NCI-H526 (cell line): ENCODE data around the gene SEMA3G.
A peak's percentile ranks its signal among the peaks of the same experiment; 100 is the strongest.

Source experiments
- DNase-seq, 2 experiments: peaks; one replicate each; lab custom pipeline; 2025; lab: John Stamatoyannopoulos, UW

The SEMA3G gene

DNA sequence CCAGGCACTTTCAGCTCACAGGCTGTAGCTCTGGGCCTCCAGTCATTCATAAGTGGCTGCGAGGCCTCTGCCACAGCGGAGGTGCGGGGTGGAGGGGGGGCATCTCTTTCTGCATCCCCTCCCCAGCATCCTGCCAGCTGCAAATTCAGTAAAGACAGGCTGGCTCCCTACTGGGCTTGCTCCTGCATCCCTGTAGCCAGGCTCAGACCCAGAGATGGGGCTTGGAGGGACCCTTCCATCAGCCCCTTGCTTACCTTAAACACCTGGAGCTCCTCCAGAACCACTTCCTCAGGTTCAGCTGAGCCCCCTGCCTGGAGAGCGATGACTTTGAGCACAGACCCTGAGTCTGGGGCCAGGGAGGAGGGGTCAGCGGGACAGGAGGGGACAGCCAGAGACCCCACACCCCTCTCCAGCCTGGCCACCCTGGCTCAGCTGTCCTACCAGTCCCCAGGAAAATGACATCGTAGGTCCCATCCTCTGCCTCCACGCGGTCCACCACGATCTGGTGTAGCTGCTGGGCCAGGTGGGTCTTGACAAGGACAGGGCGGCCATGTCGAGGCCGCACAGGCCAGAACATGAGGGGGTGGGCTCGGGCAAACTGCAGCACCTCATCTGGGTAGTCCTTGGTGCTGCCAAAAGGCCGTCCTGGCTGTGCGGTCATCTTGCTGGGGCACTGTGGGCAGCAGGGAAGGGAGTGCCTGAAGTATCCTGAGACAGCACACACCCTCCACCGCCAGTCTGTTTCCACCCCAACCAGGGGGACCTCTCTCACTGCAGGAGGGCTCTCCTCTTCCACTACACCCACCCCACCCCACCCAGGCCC lies 5.3 kb downstream of the SEMA3G start:
- no peak for DNase-seq

DNA sequence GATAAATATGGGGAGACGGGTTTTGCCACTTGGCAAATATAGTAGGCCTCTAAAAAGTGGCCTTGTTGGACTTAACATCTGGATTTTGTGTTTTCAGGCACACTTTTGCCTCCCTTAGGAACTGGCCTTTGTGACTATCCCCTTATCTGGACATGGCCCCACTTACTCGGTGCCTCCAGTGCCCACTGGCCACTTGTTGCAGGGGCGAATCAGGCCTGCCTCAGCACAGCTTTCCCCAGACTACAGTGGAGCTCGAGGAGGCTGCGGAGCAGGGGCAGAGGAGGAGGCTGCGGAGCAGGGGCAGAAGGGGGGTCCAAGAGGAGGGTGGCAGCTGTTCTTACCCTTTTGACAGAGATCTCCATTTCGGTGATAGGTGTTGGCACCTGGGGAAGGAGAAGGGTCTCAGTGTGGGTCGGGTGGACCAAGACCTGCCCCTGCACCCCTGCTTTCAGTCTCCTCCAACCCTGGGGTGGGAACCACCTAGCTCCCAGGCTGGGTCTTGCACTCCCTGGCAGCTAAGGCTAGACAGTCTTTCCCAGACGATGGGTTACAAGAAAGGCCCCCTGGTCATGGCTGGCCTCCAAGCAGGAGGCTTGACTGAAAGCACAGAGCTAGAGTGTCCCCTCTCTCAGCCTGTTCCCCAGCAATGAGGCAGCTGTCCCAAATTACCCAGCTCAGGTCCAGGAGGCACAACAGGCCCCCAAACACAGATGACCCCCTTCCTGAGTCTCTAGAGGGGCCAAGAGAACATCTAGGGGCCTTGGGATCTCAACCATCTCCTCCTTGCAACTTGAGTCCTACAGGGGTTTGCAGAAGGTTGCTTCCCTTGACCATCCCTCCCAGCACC lies 6.1 kb downstream of the SEMA3G start:
- no peak for DNase-seq

- DNase-seq: no peak
These were observed 6.9 kb downstream of the SEMA3G start for GRCh38 chr3:52438104-52438376.

GRCh38 chr3:52437326-52438103 lies 7.4 kb downstream of the SEMA3G start:
- DNase-seq: no peak

DNA sequence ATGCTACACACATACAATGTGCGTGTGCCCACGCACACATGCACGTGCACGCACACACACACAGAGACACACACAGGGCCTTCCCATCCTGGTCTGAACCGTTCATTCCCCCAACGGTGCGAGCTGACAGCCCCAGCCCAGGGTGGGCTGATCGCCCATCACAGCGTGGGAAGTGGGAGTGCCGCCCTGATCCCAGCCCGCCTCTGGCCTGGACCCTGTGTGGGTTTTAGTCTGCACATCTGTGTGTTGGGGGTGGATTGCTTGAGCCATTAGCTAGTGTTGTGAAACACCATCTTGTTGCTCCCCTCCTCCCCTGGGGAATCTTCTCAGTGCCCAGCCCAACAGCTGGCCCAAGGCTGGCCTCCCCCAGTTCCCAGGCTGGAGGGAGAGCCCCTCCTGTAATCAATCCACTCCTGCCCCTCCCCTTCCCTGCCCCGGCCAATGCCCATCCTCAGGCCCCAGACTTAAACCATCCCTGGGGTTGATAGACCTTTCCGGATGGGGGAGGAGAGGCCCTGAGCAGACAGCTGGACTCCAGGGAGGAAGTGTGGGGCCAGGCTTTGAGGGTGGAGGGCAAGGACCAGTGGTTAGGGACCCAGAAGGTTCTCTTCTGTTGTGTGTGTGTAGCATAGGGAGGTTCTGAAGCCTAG lies 8.3 kb downstream of the SEMA3G start:
- no peak for DNase-seq

GRCh38 chr3:52435246-52436101 lies 9.4 kb downstream of the SEMA3G start:
- peak in 1 of 2 experiments; percentile 29 for DNase-seq

GRCh38 chr3:52434491-52435115 lies 10.3 kb downstream of the SEMA3G start:
- no peak for DNase-seq

DNA sequence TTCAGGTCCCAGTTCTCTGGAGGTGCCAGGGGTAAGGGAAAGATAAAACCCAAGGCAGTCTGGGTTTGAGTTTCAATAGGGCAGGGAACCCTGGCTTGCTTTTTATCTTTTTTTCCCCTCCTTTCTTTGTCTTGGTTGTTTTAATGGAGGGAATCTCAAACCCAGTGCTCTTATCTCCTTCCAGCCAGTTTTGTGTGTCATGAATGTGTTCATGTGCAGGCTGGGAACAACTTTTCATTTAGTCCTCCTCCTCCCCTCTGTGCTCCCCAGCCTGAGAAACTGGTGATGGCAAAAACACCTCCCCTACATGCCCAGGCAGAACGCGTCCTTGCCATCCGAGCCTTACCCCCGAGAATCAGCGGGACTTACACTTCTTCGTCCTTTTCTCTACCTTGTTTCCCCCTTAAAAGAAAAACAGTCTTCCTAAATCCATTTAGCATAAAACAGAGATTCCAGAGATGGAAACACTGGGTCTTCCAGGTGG lies 10.9 kb downstream of the SEMA3G start:
- DNase-seq: no peak

DNA sequence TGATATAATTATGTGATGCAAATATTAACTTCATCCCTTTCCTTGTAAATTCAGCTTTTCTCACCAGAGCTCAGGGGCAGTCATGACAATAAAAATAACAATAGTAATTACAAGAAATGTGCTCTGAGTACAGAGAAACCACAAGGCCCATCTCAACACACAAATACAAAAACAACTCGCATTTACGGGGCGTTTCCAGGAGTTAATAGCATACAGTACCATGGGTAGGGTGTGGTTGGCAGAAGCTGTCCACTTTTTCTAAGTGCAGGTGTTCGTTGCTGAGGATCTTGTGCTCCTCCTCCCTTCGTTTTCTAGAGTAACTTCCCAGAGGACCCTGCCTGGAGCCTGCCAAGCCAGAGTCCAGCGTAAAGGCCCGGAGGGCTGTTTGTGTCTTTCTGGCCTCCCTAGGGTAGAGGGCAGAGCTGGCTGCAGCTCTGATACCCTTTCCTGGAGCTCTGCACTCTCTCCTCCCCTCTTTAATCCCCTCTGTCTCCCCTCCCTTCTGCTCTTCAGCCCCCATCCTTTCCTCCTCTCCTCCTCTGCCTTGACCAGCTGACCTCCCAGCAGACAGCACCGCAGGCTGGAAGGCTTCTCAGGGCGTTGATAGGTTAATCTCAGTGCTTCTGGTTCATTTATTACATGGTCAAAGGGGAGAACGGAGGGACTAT lies 11.4 kb downstream of the SEMA3G start:
- no peak for DNase-seq

- DNase-seq: no peak
These were observed 12.2 kb downstream of the SEMA3G start for GRCh38 chr3:52432691-52433141.

DNA sequence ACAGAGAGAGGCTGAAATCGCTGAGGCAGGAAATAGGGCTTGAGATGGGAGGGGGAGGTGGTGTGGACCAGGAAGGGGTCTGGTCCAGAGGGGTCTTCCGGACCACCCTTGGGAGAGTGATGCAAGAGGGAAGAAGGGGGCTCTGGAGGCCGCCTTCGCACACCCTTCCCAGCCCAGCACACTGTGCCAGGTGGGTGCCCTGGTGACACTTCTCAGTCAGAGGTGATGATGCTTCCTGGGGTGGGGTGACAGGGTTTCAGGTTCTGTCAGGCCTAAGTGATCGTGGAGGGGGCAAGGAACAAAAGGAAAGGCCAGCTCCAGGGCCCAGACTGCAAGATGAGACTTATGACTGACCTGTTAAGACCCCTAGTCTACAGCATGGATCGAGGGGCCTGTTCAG lies 12.7 kb downstream of the SEMA3G start:
- no peak for DNase-seq

DNA sequence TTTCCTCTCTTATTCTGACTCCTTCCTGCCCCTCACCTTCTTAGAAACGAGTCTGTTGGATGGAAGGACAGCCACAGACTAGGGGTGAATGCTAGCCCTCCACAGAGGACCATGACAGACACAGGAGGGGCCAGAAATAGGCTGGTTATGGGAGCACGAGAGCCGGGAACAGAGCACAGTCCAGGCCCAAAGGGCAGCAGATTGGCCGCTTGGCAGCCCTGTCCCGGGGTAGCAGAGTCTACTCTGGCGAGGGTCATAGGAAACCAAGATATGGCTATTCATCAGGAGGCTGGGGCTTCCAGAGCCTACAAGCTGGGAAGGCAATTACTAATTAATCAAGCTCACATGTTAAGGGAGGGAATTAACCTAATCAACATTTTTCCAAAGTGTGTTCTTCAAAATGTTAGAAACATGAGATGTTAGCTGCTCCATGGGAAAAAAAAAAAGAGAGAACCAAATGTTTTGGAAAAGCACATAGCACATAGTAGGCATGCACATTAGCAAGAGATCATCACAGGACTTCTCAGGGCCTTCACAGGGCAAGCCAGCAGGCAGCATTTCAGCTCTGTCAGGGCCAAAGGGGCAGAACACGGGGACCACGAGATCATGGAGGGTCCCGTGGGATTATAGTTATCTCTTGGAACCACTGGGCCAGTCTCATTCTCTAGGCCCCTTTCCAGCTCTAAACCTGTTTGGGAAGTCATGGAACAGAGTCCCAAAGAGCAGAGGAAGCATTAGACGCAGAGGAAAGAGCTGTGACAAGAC lies 13.3 kb downstream of the SEMA3G start:
- no peak for DNase-seq

- no peak for DNase-seq
These were observed 14.5 kb downstream of the SEMA3G start for GRCh38 chr3:52430416-52430810.

DNA sequence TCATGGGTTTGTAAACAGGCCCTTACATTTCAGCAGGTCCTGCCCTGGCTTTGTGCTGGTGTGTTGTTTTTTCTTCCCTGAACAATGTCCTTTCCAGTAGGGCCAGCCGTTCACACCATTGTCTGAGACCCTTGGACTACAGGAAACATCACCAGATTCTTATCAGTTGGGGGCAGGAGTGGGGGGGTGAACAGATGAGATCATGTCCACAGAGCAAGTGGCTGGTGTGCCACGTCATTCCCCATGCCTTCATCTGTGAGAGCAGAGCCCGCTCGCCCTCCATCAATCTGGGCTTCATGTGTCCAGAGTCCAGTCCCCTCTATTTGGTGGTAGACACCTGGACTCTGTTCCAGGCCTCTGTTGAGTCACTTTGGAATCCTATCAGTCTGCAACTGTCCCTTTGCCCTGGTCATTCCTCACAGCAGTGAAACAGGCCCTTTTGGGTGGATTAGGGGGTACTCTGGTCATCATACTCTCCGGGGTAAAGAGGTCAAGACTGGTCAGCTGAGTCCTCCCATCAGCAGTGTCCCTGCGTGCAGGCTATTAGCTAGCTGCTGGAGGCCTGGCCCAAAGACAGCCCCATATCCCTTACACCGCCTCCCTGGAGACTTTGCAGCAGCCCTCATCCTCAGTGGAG lies 15.0 kb downstream of the SEMA3G start:
- no peak for DNase-seq

GRCh38 chr3:52429031-52429430 lies 15.9 kb downstream of the SEMA3G start:
- no peak for DNase-seq

DNA sequence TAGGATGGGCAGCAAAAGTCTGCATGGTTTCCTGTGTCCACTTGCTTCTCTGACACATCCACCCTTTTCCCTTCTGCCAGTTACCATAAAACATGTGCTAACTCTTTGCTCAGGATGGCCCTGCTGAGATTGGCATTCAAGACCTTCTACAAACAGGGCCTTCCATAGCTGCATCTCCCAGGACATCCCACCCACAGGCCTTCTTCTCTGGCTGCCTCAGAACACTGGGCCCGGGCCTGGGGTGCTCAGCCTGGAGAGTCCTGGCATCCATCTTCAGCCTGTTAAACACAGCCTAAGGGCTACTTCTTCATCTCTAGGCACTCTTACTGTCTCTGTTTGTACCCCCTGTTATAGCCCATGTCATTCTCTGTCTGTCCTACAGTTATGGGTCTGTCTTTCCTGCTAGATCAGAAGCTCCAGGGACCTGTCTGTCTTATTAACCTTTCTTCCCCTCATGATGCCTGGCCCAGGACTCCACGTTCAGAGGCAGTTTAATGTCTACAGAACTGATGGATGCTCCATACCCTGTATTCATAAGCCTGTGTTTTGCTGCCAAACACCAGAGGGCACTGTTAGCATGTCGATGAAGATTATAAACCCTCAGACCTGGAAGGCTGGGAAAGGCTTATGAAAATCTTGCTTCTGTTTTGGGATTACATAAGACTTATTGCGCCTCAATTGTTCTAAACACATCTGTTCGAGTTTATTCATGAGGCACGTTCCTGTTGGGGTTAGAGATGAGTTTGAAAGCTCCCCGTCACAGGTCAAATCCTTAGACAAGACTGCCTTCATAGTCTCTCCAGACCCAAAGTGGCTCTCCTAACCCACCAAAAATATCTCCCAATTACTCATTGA lies 16.5 kb downstream of the SEMA3G start:
- DNase-seq: peak; percentile 42 to 86

GRCh38 chr3:52423173-52423572 lies 21.7 kb downstream of the SEMA3G start:
- no peak for DNase-seq

DNA sequence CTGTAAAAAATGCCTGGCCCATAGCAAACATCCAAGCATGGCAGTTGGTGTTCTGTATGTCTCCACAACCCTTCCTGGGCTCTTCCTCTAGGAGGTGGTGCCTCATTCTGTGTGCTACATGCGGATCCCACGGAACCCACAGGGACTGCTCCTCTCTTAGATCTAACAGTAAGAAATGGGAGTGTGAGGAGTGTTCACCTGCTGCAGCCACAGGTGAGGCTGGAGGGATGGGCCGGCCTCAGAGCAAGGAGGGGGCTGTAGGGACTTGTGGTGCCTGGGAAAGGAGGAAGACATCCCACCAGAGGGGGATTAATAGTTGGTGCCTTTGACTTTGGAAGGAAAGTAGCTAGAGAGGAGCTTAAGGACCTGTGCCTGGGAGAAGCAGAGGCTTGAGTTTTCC lies 22.2 kb downstream of the SEMA3G start:
- DNase-seq: no peak
